Stomach (tissue), 9 donors: ENCODE data around the gene SPATA4. TPM values are rescaled to one million over a fixed set of nuclear protein-coding genes. Genes with fewer than 3 reads are reported as not detected.

Experiments used
- DNase-seq, 2 donors: peaks; one replicate each; pipeline versions ENCODE4 v3.0.0 to v3.0.0-alpha.2; 2013 to 2019
- H3K27ac ChIP-seq, 5 donors: fragments of 200-600 bp in 4 of 5; sonication (generic) in 4 of 5; one replicate each; pipeline ENCODE4 v1.5.1; 2013 to 2019; ENCODE audit warnings: mild to moderate bottlenecking in 1 of 5, moderate library complexity in 1 of 5
- H3K27me3 ChIP-seq, 3 donors: fragments of 200-600 bp; sonication (generic); one replicate each; pipeline ENCODE4 v1.5.1; 2017 to 2019; ENCODE audit warnings: mixed run types in 1 of 3
- H3K36me3 ChIP-seq, 4 donors: fragments of 200-600 bp; sonication (generic); 1 replicate in 3 of 4; 2 replicates in 1 of 4; pipeline ENCODE4 v1.5.1; 2016 to 2019
- H3K4me1 ChIP-seq, 4 donors: fragments of 200-600 bp; sonication (generic); one replicate each; pipeline ENCODE4 v1.5.1; 2016 to 2019
- H3K4me3 ChIP-seq, 4 donors: fragments of 200-600 bp; sonication (generic) in 3 of 4; one replicate each; pipeline ENCODE4 v1.5.1; 2016 to 2019; ENCODE audit warnings: mild to moderate bottlenecking in 1 of 4
- H3K9me3 ChIP-seq, 4 donors: fragments of 200-600 bp; sonication (generic); one replicate each; pipeline ENCODE4 v1.5.1; 2016 to 2019
- EP300 ChIP-seq: sonication (generic); formaldehyde crosslinking; IDR thresholded peaks from one replicate; pipeline ENCODE4 v1.6.1; 2017; ENCODE audit warnings: antibody characterized with exemption
- POLR2A ChIP-seq, 4 donors: fragments of 450-650 bp; IDR thresholded peaks; one replicate each; pipeline ENCODE4 v1.6.1; 2016; ENCODE audit warnings: antibody characterized with exemption in 4 of 4, control low read depth in 2 of 4, mild to moderate bottlenecking in 1 of 4, moderate library complexity in 1 of 4
- POLR2AphosphoS5 ChIP-seq, 3 donors: sonication (generic); formaldehyde crosslinking; IDR thresholded peaks; one replicate each; pipeline ENCODE4 v1.6.1; 2016; ENCODE audit warnings: antibody characterized with exemption in 3 of 3
- WGBS, 5 donors: extraction: QIAGEN DNeasy Blood & Tissue Kit in 3 of 5; methylation state at CpG; one replicate each; pipeline versions ENCODE4 v1.1.5 to v1.1.7; 2013 to 2018; 5-methylcytosine and 5-hydroxymethylcytosine counted together
- intact Hi-C: fragments of 100-400 bp; cut with DNase I; formaldehyde crosslinking; loops from one replicate; pipeline ENCODE4 v1.15.1; 2023; ENCODE audit warnings: low total_unique reads
- polyA plus RNA-seq, 3 donors: library from polyadenylated mRNA; stranded (reverse); fragments of 200-250 nt; gene quantifications; one replicate each; pipeline ENCODE4 v1.2.3, GENCODE V29; 2013
- total RNA-seq, 5 donors: library from RNA; depleted of rRNA; stranded (reverse); fragments of >200 nt; gene quantifications; one replicate each; pipeline versions ENCODE4 v1.1.0 to v1.2.3, GENCODE V29; 2014 to 2016
- TF ChIP-seq, protein P1 (sequence below), 7 experiments: fragments of 450-650 bp in 4 of 7; fragments of 200-600 bp in 3 of 7; sonication (generic) in 3 of 7; IDR thresholded peaks; one replicate each; pipeline ENCODE4 v1.5.1; 2016 to 2019; ENCODE audit warnings: antibody characterized with exemption in 7 of 7, control low read depth in 2 of 7, mild to moderate bottlenecking in 1 of 7
- donor health status: healthy with polysubstance abuse.
- donor health status: Bipolar disorder and iron deficiency.
- donor health status: healthy.

SPATA4 gene
- total and polyA plus RNA-seq, 8 donors: 0.13 TPM; not detected in 7

DNA sequence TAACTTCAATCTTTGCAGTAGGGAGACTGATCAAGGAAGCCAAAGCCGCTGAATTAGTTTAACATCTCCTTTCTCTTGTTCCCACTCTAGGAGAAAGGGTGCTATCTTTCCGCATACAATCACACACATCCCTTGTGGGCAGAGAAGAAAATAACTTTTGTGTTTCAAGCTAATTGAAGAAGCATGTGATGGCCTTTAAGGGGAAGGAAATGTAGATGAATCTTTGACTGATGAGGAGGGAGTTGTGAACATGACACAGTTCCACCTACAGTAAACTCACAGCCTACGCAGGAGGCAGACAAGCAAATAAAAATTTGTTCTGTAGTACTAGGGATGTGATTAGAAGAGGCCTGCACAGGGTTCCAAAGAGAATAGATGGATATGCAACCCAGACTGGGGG is 14.7 kb upstream of the SPATA4 start:
- no peak for TF ChIP-seq POLR2AphosphoS5 (IDR thresholded peaks at IDR 0.05)
- TF ChIP-seq, protein P1, sequence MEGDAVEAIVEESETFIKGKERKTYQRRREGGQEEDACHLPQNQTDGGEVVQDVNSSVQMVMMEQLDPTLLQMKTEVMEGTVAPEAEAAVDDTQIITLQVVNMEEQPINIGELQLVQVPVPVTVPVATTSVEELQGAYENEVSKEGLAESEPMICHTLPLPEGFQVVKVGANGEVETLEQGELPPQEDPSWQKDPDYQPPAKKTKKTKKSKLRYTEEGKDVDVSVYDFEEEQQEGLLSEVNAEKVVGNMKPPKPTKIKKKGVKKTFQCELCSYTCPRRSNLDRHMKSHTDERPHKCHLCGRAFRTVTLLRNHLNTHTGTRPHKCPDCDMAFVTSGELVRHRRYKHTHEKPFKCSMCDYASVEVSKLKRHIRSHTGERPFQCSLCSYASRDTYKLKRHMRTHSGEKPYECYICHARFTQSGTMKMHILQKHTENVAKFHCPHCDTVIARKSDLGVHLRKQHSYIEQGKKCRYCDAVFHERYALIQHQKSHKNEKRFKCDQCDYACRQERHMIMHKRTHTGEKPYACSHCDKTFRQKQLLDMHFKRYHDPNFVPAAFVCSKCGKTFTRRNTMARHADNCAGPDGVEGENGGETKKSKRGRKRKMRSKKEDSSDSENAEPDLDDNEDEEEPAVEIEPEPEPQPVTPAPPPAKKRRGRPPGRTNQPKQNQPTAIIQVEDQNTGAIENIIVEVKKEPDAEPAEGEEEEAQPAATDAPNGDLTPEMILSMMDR (IDR thresholded peaks at IDR 0.05): no peak
- TF ChIP-seq EP300: no peak
- no peak for TF ChIP-seq POLR2A (IDR thresholded peaks at IDR 0.05)
- Histone ChIP-seq H3K27me3 (no peaks in the 10 kb centered on the region), H3K4me3 (no peak overlapping the region), H3K27ac (no peak overlapping the region), H3K36me3 (no peaks in the 10 kb centered on the region), H3K4me1 (no peaks in the 10 kb centered on the region), H3K9me3 (no peaks in the 10 kb centered on the region)
- intact Hi-C loops: no loop called here
- 78 to 85% (median 80%) methylated on average over 3 of the region's 3 CpGs for WGBS, 5 donors
- no peak for DNase-seq

GRCh38 chr4:176209535-176209934 is 14.2 kb upstream of the SPATA4 start:
- DNase-seq: no peak
- Histone ChIP-seq H3K36me3 (no peaks in the 10 kb centered on the region), H3K27ac (no peak overlapping the region), H3K9me3 (no peaks in the 10 kb centered on the region), H3K27me3 (no peaks in the 10 kb centered on the region), H3K4me1 (no peaks in the 10 kb centered on the region), H3K4me3 (no peak overlapping the region)
- TF ChIP-seq EP300: no peak
- TF ChIP-seq, protein P1 (IDR thresholded peaks at IDR 0.05): no peak
- TF ChIP-seq POLR2A (IDR thresholded peaks at IDR 0.05): no peak
- TF ChIP-seq POLR2AphosphoS5 (IDR thresholded peaks at IDR 0.05): no peak
- intact Hi-C loops: no loop called here
- 90 to 99% (median 92%) methylated on average over 4 of the region's 4 CpGs for WGBS, 5 donors

- Histone ChIP-seq H3K27ac (no peak overlapping the region), H3K9me3 (no peaks in the 10 kb centered on the region), H3K4me3 (no peak overlapping the region), H3K27me3 (no peaks in the 10 kb centered on the region), H3K36me3 (no peaks in the 10 kb centered on the region), H3K4me1 (no peaks in the 10 kb centered on the region)
- no peak for DNase-seq
- no peak for TF ChIP-seq EP300
- no peak for TF ChIP-seq POLR2AphosphoS5 (IDR thresholded peaks at IDR 0.05)
- no peak for TF ChIP-seq POLR2A (IDR thresholded peaks at IDR 0.05)
- TF ChIP-seq, protein P1 (IDR thresholded peaks at IDR 0.05): no peak
- intact Hi-C loops: no loop called here
- WGBS, 5 donors: 66 to 77% (median 71%) methylated on average over 5 of the region's 5 CpGs
Measured at GRCh38 chr4:176207839-176208238, 12.5 kb upstream of the SPATA4 start.

GRCh38 chr4:176205299-176205698 is 9.9 kb upstream of the SPATA4 start:
- DNase-seq: no peak
- 47 to 64% (median 62%) methylated on average over 4 of the region's 4 CpGs for WGBS, 5 donors

More at GRCh38 chr4:176205299-176205698, 9.9 kb upstream of the SPATA4 start:
- no peaks in the 10 kb centered on the region for H3K4me1 ChIP-seq
- no peaks in the 10 kb centered on the region for H3K27me3 ChIP-seq
- H3K4me3 ChIP-seq: no peak overlapping the region
- no peaks in the 10 kb centered on the region for H3K9me3 ChIP-seq
- TF ChIP-seq EP300: no peak
- TF ChIP-seq POLR2A (IDR thresholded peaks at IDR 0.05): no peak
- TF ChIP-seq, protein P1 (IDR thresholded peaks at IDR 0.05): no peak
- TF ChIP-seq POLR2AphosphoS5 (IDR thresholded peaks at IDR 0.05): no peak
- H3K27ac ChIP-seq: no peak overlapping the region
- no peaks in the 10 kb centered on the region for H3K36me3 ChIP-seq
- intact Hi-C loops: no loop called here
